Peyer's patch (tissue), 4 donors: ENCODE measurements around the gene NOSTRIN.

ENCODE experiments used
- POLR2A ChIP-seq, 2 donors: fragments of 450-650 bp; IDR thresholded peaks; one replicate each; pipeline ENCODE4 v1.5.1; 2017; ENCODE audit warnings: antibody characterized with exemption in 2 of 2, mild to moderate bottlenecking in 2 of 2, moderate library complexity in 2 of 2
- TF ChIP-seq, protein P1 (sequence below), 6 experiments: fragments of 450-650 bp in 4 of 6; fragments of 200-600 bp in 2 of 6; sonication (generic) in 1 of 6; IDR thresholded peaks; one replicate each; pipeline ENCODE4 v1.5.1; 2017 to 2019; ENCODE audit warnings: antibody characterized with exemption in 6 of 6, mild to moderate bottlenecking in 3 of 6, moderate library complexity in 1 of 6

DNA sequence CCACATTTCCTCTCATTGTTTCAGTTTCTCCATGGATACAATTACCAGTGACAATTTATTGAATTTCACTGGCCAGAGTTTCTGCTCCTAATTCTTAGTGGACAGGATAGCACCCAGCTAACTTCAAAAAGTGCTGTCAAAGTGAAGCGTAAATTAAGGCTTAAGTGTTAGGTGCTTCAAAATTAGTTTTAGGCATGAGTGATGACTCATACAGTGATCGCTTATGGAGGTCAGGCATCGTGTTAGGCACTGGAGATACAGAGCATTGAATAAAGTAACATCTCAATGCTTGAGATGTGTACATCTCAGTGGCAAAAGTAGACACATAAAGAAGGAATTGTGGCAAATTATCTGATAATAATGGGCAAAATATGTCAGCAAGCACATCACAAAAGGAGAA, 40.8 kb downstream of the NOSTRIN start:
- TF ChIP-seq, protein P1, sequence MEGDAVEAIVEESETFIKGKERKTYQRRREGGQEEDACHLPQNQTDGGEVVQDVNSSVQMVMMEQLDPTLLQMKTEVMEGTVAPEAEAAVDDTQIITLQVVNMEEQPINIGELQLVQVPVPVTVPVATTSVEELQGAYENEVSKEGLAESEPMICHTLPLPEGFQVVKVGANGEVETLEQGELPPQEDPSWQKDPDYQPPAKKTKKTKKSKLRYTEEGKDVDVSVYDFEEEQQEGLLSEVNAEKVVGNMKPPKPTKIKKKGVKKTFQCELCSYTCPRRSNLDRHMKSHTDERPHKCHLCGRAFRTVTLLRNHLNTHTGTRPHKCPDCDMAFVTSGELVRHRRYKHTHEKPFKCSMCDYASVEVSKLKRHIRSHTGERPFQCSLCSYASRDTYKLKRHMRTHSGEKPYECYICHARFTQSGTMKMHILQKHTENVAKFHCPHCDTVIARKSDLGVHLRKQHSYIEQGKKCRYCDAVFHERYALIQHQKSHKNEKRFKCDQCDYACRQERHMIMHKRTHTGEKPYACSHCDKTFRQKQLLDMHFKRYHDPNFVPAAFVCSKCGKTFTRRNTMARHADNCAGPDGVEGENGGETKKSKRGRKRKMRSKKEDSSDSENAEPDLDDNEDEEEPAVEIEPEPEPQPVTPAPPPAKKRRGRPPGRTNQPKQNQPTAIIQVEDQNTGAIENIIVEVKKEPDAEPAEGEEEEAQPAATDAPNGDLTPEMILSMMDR (IDR thresholded peaks at IDR 0.05) = no peak
- TF ChIP-seq POLR2A (IDR thresholded peaks at IDR 0.05) = no peak
